ENCODE results near the gene SYDE2.
"Not testable (repeated sequence)": the region's sequence is repeated elsewhere in the genome, so short reads cannot be mapped to it uniquely, and the experiment has no call there.

Gene SYDE2

GRCh38 chr1:85151446-85151845, 49.4 kb downstream of the SYDE2 start:
- H3K27ac ChIP-seq = no peak overlapping the region
- TF ChIP-seq, protein P1, sequence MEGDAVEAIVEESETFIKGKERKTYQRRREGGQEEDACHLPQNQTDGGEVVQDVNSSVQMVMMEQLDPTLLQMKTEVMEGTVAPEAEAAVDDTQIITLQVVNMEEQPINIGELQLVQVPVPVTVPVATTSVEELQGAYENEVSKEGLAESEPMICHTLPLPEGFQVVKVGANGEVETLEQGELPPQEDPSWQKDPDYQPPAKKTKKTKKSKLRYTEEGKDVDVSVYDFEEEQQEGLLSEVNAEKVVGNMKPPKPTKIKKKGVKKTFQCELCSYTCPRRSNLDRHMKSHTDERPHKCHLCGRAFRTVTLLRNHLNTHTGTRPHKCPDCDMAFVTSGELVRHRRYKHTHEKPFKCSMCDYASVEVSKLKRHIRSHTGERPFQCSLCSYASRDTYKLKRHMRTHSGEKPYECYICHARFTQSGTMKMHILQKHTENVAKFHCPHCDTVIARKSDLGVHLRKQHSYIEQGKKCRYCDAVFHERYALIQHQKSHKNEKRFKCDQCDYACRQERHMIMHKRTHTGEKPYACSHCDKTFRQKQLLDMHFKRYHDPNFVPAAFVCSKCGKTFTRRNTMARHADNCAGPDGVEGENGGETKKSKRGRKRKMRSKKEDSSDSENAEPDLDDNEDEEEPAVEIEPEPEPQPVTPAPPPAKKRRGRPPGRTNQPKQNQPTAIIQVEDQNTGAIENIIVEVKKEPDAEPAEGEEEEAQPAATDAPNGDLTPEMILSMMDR (IDR thresholded peaks at IDR 0.05) = no peak
- no peak for DNase-seq (ENCODE audit: low spot score)
- H3K4me3 ChIP-seq = no peak overlapping the region

DNA sequence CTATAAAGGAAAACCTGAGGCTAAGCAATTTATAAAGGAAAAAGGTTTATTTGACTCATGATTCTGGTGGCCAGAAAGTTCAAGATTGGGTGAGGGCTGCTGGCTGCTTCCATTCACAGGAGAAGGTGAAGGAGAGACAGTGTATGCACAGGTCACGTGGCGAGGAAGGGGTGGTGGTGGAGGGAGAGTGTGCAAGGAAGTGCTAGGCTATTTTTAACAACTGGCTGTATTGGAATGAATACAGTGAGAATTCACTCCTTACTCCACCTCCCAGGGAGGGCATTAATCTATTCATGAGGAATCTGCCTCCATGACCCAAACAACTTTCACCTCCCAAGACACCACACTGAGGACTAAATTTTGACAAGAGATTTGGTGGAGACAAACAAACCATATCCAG, 51.0 kb downstream of the SYDE2 start:
- TF ChIP-seq, protein P1 (IDR thresholded peaks at IDR 0.05) = no peak
- Histone ChIP-seq H3K4me3 (no peak overlapping the region), H3K27ac (no peak overlapping the region)
- no peak for DNase-seq (ENCODE audit: low spot score)

DNA sequence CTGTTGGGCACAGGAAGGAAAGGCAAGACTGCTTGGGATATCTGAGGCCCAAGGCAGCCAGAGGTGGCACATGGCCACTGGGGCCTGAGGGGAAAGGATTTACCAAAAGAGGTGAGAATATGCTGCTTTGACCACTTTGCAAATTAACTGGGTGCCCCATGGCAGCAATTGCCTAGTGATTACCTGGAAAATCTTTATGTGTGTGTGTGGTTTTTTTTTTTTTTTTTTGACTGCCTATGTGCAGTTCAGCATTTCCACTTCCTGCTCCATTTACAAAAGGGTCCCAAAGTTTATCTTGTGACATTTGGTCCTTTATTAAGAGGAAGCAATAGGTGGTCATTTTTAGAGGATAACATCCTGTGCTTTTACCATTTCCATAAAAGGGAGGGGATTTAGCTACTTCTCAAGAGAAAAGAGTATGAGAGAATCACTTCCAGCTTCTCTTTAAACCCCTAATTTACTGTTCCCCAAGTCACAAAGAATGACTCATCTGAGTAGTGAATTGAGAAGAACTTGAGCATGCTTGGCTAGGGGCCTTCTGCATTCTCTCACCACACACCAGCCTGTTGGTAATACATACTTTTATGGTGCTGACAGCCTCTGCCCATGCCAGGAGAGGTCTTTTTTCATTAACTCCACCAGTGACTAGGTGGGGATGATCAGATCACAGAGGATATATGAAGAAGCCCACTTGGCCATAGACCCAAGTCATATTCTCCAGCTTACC, 52.1 kb downstream of the SYDE2 start:
- no peak for DNase-seq (ENCODE audit: low spot score)
- Histone ChIP-seq H3K27ac (no peak overlapping the region), H3K4me3 (no peak overlapping the region)
- TF ChIP-seq, protein P1 (IDR thresholded peaks at IDR 0.05) = no peak

- no peak overlapping the region for H3K27ac ChIP-seq
- no peak overlapping the region for H3K4me3 ChIP-seq
- TF ChIP-seq, protein P1 (IDR thresholded peaks at IDR 0.05) = no peak
- DNase-seq (ENCODE audit: low spot score) = no peak
Observed at GRCh38 chr1:85146972-85147359, 53.9 kb downstream of the SYDE2 start.

- H3K27ac ChIP-seq; DNase-seq (ENCODE audit: low spot score); H3K4me3 ChIP-seq: not testable (repeated sequence)
Observed at GRCh38 chr1:85146298-85146971, 54.4 kb downstream of the SYDE2 start.

GRCh38 chr1:85144351-85144750, 56.5 kb downstream of the SYDE2 start:
- TF ChIP-seq, protein P1 (IDR thresholded peaks at IDR 0.05) = no peak
- Histone ChIP-seq H3K27ac (no peak overlapping the region), H3K4me3 (no peak overlapping the region)
- no peak for DNase-seq (ENCODE audit: low spot score)

GRCh38 chr1:85142753-85143152, 58.1 kb downstream of the SYDE2 start:
- H3K27ac ChIP-seq = no peak overlapping the region
- no peak overlapping the region for H3K4me3 ChIP-seq
- TF ChIP-seq, protein P1 (IDR thresholded peaks at IDR 0.05) = no peak
- DNase-seq (ENCODE audit: low spot score) = no peak

GRCh38 chr1:85138439-85138838, 62.4 kb downstream of the SYDE2 start:
- not testable (repeated sequence) for H3K27ac ChIP-seq; H3K4me3 ChIP-seq; DNase-seq (ENCODE audit: low spot score)

All from coronary artery (tissue), 2 donors.